ENCODE results near the gene DGKH. TPM values are rescaled to one million over a fixed set of nuclear protein-coding genes. Genes with fewer than 3 reads are reported as not detected.
"Not testable (repeated sequence)": the region's sequence is repeated elsewhere in the genome, so short reads cannot be mapped to it uniquely, and the experiment has no call there.

The DGKH gene
- total RNA-seq, 3 donors from 2014 or later: 11.5 to 19.0 (median 19.0) TPM

DNA sequence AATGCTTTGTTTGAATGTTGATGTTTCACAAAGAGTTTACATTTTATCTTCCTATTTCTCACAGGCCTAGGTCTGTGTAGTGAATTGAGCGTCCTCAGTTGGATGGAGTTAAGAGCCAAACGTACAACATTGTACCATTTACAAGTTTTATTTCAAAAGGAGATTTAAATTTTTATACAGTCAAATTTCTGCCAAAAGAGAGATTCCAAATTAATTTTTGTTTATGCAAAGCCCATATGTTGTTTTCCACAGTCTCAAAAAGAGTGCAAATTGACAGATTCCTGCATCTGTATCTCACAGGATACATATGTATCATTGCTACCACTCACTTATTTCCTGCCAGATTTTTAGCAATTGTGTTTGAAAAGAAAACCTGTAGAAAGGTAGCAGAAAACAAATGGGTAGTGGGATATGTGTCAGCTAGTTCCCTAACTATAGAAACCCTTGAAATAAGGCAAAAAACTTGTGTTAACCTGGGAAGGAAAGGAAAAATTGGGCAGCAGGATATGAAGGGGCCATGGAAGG, 46.1 kb downstream of the DGKH start:
- H3K9me3 ChIP-seq: no peaks in the 10 kb centered on the region
- intact Hi-C loops (cut with DNase I; ENCODE audit: low total_unique reads): no loop called here
- no peaks in the 10 kb centered on the region for H3K36me3 ChIP-seq
- H3K4me3 ChIP-seq: no peak overlapping the region
- no peaks in the 10 kb centered on the region for H3K27me3 ChIP-seq
- no peak overlapping the region for H3K27ac ChIP-seq
- DNase-seq (ENCODE audit: low spot score in 2 of 2): no peak
- no peaks in the 10 kb centered on the region for H3K4me1 ChIP-seq
- TF ChIP-seq, protein P1, sequence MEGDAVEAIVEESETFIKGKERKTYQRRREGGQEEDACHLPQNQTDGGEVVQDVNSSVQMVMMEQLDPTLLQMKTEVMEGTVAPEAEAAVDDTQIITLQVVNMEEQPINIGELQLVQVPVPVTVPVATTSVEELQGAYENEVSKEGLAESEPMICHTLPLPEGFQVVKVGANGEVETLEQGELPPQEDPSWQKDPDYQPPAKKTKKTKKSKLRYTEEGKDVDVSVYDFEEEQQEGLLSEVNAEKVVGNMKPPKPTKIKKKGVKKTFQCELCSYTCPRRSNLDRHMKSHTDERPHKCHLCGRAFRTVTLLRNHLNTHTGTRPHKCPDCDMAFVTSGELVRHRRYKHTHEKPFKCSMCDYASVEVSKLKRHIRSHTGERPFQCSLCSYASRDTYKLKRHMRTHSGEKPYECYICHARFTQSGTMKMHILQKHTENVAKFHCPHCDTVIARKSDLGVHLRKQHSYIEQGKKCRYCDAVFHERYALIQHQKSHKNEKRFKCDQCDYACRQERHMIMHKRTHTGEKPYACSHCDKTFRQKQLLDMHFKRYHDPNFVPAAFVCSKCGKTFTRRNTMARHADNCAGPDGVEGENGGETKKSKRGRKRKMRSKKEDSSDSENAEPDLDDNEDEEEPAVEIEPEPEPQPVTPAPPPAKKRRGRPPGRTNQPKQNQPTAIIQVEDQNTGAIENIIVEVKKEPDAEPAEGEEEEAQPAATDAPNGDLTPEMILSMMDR (IDR thresholded peaks at IDR 0.05): no peak
- TF ChIP-seq POLR2AphosphoS5 (IDR thresholded peaks at IDR 0.05) (no peak), POLR2A (IDR thresholded peaks at IDR 0.05) (no peak)

DNA sequence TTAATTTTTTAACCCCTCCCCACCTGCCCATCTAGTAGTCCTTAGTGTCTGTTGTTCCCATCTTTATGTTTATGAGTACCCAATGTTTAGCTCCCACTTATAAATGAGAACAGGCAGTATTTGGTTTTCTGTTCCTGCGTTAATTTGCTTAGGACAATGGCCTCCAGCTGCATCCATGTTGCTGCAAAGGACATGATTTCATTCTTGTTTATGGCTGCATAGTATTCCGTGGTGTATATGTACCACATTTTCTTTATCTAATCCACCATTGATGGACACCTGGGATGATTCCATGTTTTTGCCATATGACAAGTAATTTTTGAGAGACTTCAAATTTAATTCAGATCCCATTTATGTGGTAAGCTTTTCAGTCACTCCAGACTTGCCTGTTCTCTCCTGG, 47.8 kb downstream of the DGKH start:
- H3K36me3 ChIP-seq; H3K27ac ChIP-seq; H3K9me3 ChIP-seq; DNase-seq (ENCODE audit: low spot score in 2 of 2); H3K27me3 ChIP-seq; H3K4me3 ChIP-seq; H3K4me1 ChIP-seq; intact Hi-C loops (cut with DNase I; ENCODE audit: low total_unique reads): not testable (repeated sequence)

DNA sequence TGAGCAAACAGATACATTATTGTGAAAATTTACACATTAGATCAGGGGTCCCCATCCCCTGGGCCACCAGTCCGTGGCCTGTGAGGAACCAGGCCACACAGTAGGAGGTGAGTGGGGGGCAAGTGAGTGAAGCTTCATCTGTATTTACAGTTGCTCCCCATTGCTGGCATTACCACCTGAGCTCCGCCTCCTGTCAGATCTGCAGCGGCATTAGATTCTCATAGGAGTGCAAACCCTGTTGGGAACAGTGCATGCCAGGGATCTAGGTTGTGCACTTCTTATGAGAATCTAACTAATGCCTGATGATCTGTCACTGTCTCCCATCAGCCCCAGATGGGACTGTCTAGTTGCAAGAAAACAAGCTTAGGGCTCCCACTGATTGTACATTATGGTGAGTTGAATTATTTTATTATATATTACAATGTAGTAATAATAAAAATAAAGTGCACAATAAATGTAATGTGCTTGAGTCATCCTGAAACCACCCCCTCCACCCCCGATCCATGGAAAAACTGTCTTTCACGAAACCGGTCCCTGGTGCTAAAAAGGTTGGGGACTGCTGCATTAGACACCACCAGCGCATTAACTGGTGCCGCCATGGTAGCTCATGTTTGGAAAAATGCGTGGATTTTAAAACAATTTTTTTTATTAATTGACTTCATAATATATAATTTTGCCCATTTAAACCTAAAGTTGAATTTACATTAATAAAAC, 51.7 kb downstream of the DGKH start:
- no peak overlapping the region for H3K4me3 ChIP-seq
- no peaks in the 10 kb centered on the region for H3K9me3 ChIP-seq
- H3K27ac ChIP-seq: no peak overlapping the region
- H3K27me3 ChIP-seq: no peaks in the 10 kb centered on the region
- no peaks in the 10 kb centered on the region for H3K36me3 ChIP-seq
- DNase-seq (ENCODE audit: low spot score in 2 of 2): no peak
- intact Hi-C loops (cut with DNase I; ENCODE audit: low total_unique reads): loop anchor here (10.0 kb wide), 1 partner anchor 415 kb away; no protein-coding TSS in a partner anchor
- no peaks in the 10 kb centered on the region for H3K4me1 ChIP-seq
- TF ChIP-seq, protein P1 (IDR thresholded peaks at IDR 0.05): no peak
- TF ChIP-seq POLR2AphosphoS5 (IDR thresholded peaks at IDR 0.05): no peak
- no peak for TF ChIP-seq POLR2A (IDR thresholded peaks at IDR 0.05)

DNA sequence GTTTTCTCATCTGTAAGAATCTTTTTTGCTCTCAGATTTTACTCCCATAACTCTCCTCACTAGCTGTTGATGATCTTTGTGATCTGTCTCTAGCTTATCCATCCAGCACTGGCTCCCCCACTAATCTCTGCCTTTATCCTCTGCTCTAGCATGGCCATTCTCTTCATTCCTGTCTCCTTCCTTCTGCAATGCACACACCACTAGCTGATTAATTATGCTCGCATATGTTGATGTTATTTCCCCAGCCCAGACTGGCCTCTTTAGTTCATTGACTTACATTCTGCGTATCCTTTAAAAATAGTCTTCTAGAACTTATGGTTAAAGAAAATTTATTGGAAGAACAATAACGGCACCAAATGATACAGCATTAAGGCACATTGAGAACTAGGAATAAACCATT, 52.5 kb downstream of the DGKH start:
- intact Hi-C loops (cut with DNase I; ENCODE audit: low total_unique reads): loop anchor here (10.0 kb wide), 1 partner anchor 416 kb away; no protein-coding TSS in a partner anchor
- Histone ChIP-seq H3K9me3 (no peaks in the 10 kb centered on the region), H3K4me3 (no peak overlapping the region), H3K36me3 (no peaks in the 10 kb centered on the region), H3K4me1 (no peaks in the 10 kb centered on the region), H3K27ac (no peak overlapping the region), H3K27me3 (no peaks in the 10 kb centered on the region)
- no peak for TF ChIP-seq POLR2A (IDR thresholded peaks at IDR 0.05)
- TF ChIP-seq, protein P1 (IDR thresholded peaks at IDR 0.05): no peak
- no peak for TF ChIP-seq POLR2AphosphoS5 (IDR thresholded peaks at IDR 0.05)
- no peak for DNase-seq (ENCODE audit: low spot score in 2 of 2)

DNA sequence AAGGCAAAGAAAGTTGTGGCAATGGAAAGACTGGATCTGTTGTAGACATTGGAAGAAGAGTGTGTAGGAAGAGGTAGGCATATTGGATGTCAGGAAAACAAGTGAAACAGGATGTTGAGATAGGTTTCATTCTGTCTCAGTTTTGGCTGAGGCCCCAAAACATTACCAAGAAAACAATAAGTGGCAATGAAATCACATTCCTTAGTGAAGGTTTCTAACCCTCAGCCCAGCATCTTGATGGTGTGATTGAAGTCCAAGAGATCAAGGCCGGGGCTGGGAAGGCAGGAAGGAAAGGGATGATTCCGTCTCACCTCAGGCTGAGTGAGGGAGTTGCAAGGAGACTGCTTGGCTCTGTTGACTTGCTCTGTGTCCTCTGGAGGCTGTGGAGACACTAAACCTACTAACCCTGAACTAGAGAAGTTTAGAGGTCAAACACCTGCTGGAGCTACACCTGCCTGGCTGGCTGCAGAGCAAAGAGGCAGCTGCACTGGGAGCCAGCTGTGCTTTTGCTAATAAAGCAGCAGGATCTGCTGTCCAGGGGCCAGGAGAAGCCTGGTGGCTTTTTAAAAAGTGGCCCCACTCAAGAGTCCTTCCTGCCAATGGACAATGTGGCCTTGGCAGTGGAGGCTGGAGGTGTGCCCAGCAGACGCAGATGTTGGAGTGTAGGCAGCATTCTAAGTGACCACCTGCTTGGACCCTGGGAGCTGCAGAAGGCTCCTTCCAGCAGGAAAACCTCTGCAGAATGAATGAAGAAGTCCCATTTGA, 53.6 kb downstream of the DGKH start:
- no peaks in the 10 kb centered on the region for H3K4me1 ChIP-seq
- no peak for DNase-seq (ENCODE audit: low spot score in 2 of 2)
- no peak for TF ChIP-seq POLR2A (IDR thresholded peaks at IDR 0.05)
- TF ChIP-seq POLR2AphosphoS5 (IDR thresholded peaks at IDR 0.05): no peak
- TF ChIP-seq, protein P1 (IDR thresholded peaks at IDR 0.05): no peak
- H3K9me3 ChIP-seq: no peaks in the 10 kb centered on the region
- H3K27ac ChIP-seq: no peak overlapping the region
- H3K36me3 ChIP-seq: no peaks in the 10 kb centered on the region
- intact Hi-C loops (cut with DNase I; ENCODE audit: low total_unique reads): loop anchor here (10.0 kb wide), 1 partner anchor 417 kb away; no protein-coding TSS in a partner anchor
- no peaks in the 10 kb centered on the region for H3K27me3 ChIP-seq
- H3K4me3 ChIP-seq: no peak overlapping the region

All from breast epithelium (tissue), 4 donors.